CD14-positive monocyte (primary cell): ENCODE data around the gene ADAMTSL3. TPM values are rescaled to one million over a fixed set of nuclear protein-coding genes. Genes with fewer than 3 reads are reported as not detected.

Experiments
- DNase-seq, 3 donors: peaks; one replicate each; pipeline ENCODE4 v3.0.0-alpha.2; 2011 to 2022
- H2AFZ ChIP-seq: 2 replicates; pipeline ENCODE4 v1.6.0; 2012; ENCODE audit warnings: mild to moderate bottlenecking, low read depth, low read length, inconsistent platforms; ENCODE audit not compliant: insufficient read depth, poor library complexity, severe bottlenecking
- H3K27ac ChIP-seq, 2 donors: 1 replicate in 1 of 2; 2 replicates in 1 of 2; pipeline ENCODE4 v1.5.1; 2012 to 2013; ENCODE audit warnings: low read length in 2 of 2, control low read depth in 1 of 2, inconsistent platforms in 1 of 2, low read depth in 1 of 2, mild to moderate bottlenecking in 1 of 2
- H3K27me3 ChIP-seq, 2 donors: one replicate each; pipeline versions ENCODE4 v1.6.0 to v1.6.1; 2011 to 2013; ENCODE audit warnings: low read length in 2 of 2; ENCODE audit not compliant: control insufficient read depth in 2 of 2, insufficient read depth in 2 of 2
- H3K36me3 ChIP-seq, 2 donors: replicated peaks in 1 of 2; 1 replicate in 1 of 2; 2 replicates in 1 of 2; pipeline versions ENCODE4 v1.5.1 to v1.6.1; 2012 to 2013; ENCODE audit warnings: low read length in 2 of 2, control low read depth in 1 of 2, inconsistent platforms in 1 of 2, mild to moderate bottlenecking in 1 of 2; ENCODE audit not compliant: insufficient read depth in 2 of 2, control insufficient read depth in 1 of 2
- H3K4me1 ChIP-seq, 2 donors: 1 replicate in 1 of 2; 2 replicates in 1 of 2; pipeline versions ENCODE4 v1.5.1 to v1.6.1; 2012 to 2013; ENCODE audit warnings: low read length in 2 of 2, control low read depth in 1 of 2, inconsistent platforms in 1 of 2, mild to moderate bottlenecking in 1 of 2, moderate library complexity in 1 of 2; ENCODE audit not compliant: insufficient read depth in 2 of 2, control insufficient read depth in 1 of 2
- H3K4me2 ChIP-seq: replicated peaks from 2 replicates; pipeline ENCODE3; 2012; ENCODE audit warnings: low read length, moderate library complexity, mild to moderate bottlenecking; ENCODE audit not compliant: poor library complexity, severe bottlenecking; ENCODE audit errors: extremely low read depth
- H3K4me3 ChIP-seq, 3 experiments: fragments of 200-600 bp in 1 of 3; sonication (generic) in 1 of 3; replicated peaks in 1 of 3; 1 replicate in 2 of 3; 2 replicates in 1 of 3; pipeline ENCODE4 v1.5.1; 2011 to 2013; ENCODE audit warnings: low read length in 3 of 3, mild to moderate bottlenecking in 3 of 3, control low read depth in 2 of 3, low read depth in 2 of 3, inconsistent platforms in 1 of 3, moderate library complexity in 1 of 3
- H3K79me2 ChIP-seq: 2 replicates; pipeline ENCODE4 v1.6.0; 2012; ENCODE audit warnings: mild to moderate bottlenecking, control low read depth, inconsistent platforms, low read length, moderate library complexity; ENCODE audit not compliant: insufficient read depth
- H3K9ac ChIP-seq: 2 replicates; pipeline ENCODE4 v1.6.0; 2017; ENCODE audit warnings: low read length, mild to moderate bottlenecking; ENCODE audit not compliant: insufficient read depth, poor library complexity, severe bottlenecking
- H3K9me3 ChIP-seq, 2 donors: replicated peaks in 1 of 2; 1 replicate in 1 of 2; 2 replicates in 1 of 2; pipeline versions ENCODE4 v1.5.1 to v1.6.1; 2012 to 2013; ENCODE audit warnings: low read length in 2 of 2, control low read depth in 1 of 2; ENCODE audit not compliant: control insufficient read depth in 1 of 2, insufficient read depth in 1 of 2
- H4K20me1 ChIP-seq: 2 replicates; pipeline ENCODE4 v1.6.0; 2012; ENCODE audit warnings: mild to moderate bottlenecking, low read length, control low read depth, moderate library complexity; ENCODE audit not compliant: insufficient read depth
- H3K27ac Mint-ChIP-seq, 7 donors: one replicate each; pipeline ENCODE4 v1.8.0; 2020; ENCODE audit warnings: mild to moderate bottlenecking in 7 of 7, mixed read lengths in 7 of 7, moderate library complexity in 6 of 7, inconsistent platforms in 2 of 7
- H3K27me3 Mint-ChIP-seq, 3 donors: one replicate each; pipeline ENCODE4 v1.8.0; 2021 to 2022; ENCODE audit warnings: low read depth in 3 of 3, mild to moderate bottlenecking in 3 of 3, mixed read lengths in 3 of 3, moderate library complexity in 3 of 3, inconsistent platforms in 1 of 3
- H3K36me3 Mint-ChIP-seq, 2 donors: one replicate each; pipeline ENCODE4 v1.8.0; 2020; ENCODE audit warnings: mixed read lengths in 2 of 2, inconsistent platforms in 1 of 2, mild to moderate bottlenecking in 1 of 2
- H3K4me1 Mint-ChIP-seq: one replicate; pipeline ENCODE4 v1.8.0; 2020; ENCODE audit warnings: mild to moderate bottlenecking, mixed read lengths
- H3K4me3 Mint-ChIP-seq, 2 donors: one replicate each; pipeline ENCODE4 v1.8.0; 2020; ENCODE audit warnings: mild to moderate bottlenecking in 2 of 2, mixed read lengths in 2 of 2, moderate library complexity in 1 of 2
- H3K9me3 Mint-ChIP-seq, 7 donors: one replicate each; pipeline ENCODE4 v1.8.0; 2020 to 2022; ENCODE audit warnings: mixed read lengths in 7 of 7, mild to moderate bottlenecking in 6 of 7, moderate library complexity in 6 of 7, inconsistent platforms in 2 of 7
- CTCF ChIP-seq: fragments of 200-600 bp; IDR thresholded peaks from one replicate; pipeline ENCODE4 v1.8.0; 2022; ENCODE audit warnings: antibody characterized with exemption, mild to moderate bottlenecking
- WGBS: methylation state at CpG from one replicate; pipeline ENCODE4 v1.1.5; 2013; ENCODE audit warnings: missing lambda C conversion rate; ENCODE audit not compliant: insufficient coverage; 5-methylcytosine and 5-hydroxymethylcytosine counted together
- intact Hi-C, 2 donors: fragments of 100-400 bp; cut with micrococcal nuclease; formaldehyde crosslinking; loops; one replicate each; pipeline versions ENCODE4 v1.15.0 to v1.15.1; 2023
- polyA plus RNA-seq, 3 donors: library from polyadenylated mRNA; depleted of rRNA in 1 of 3; unstranded in 2 of 3; stranded (reverse) in 1 of 3; fragments of 300-500 nt in 2 of 3; fragments of >200 nt in 1 of 3; fragmentation: Illumina TruSeq in 2 of 3; gene quantifications; 1 replicate in 2 of 3; 2 replicates in 1 of 3; pipeline ENCODE4 v1.2.3, GENCODE V29; 2012 to 2021

The ADAMTSL3 gene
- polyA plus RNA-seq, 3 donors, result not detected

- Histone ChIP-seq H3K36me3 (no peaks in the 10 kb centered on the region), H3K9ac (no peak overlapping the region), H3K27me3 (no peaks in the 10 kb centered on the region), H3K4me1 (no peaks in the 10 kb centered on the region), H4K20me1 (no peaks in the 10 kb centered on the region), H3K4me2 (no peak overlapping the region), H3K9me3 (peaks cover 1 to 16% of the 10 kb centered on the region in 2 donors), H3K27ac (no peak overlapping the region), H2AFZ (no peak overlapping the region), H3K4me3 (no peak overlapping the region), H3K79me2 (no peaks in the 10 kb centered on the region)
- Mint-ChIP-seq H3K36me3 (no peaks in the 10 kb centered on the region), H3K27ac (no peak overlapping the region), H3K4me3 (no peak overlapping the region), H3K27me3 (peaks cover 0 to 4% (median 2%) of the 10 kb centered on the region in 3 donors), H3K9me3 (peaks cover 4 to 16% (median 12%) of the 10 kb centered on the region in 7 donors), H3K4me1 (no peaks in the 10 kb centered on the region)
- no peak for TF ChIP-seq CTCF
- WGBS, result 83% methylated on average over 1 of the region's 3 CpGs
- DNase-seq, result no peak
- intact Hi-C loops, result no loop called here
Measured at GRCh38 chr15:83973816-83974215, 319.9 kb downstream of the ADAMTSL3 start.

- Histone ChIP-seq H3K4me2 (no peak overlapping the region), H3K9me3 (peaks cover 5 to 18% of the 10 kb centered on the region in 2 donors), H2AFZ (no peak overlapping the region), H3K9ac (no peak overlapping the region), H3K27ac (no peak overlapping the region), H3K4me3 (no peak overlapping the region), H3K4me1 (no peaks in the 10 kb centered on the region), H3K79me2 (no peaks in the 10 kb centered on the region), H4K20me1 (no peaks in the 10 kb centered on the region), H3K27me3 (no peaks in the 10 kb centered on the region), H3K36me3 (no peaks in the 10 kb centered on the region)
- TF ChIP-seq CTCF, result no peak
- H3K9me3 Mint-ChIP-seq, result peaks cover 4 to 19% (median 12%) of the 10 kb centered on the region in 7 donors
- intact Hi-C loops, result no loop called here
- peaks cover 2 to 4% (median 2%) of the 10 kb centered on the region in 3 donors for H3K27me3 Mint-ChIP-seq
- DNase-seq, result no peak
- H3K4me3 Mint-ChIP-seq, result no peak overlapping the region
- no peak overlapping the region for H3K27ac Mint-ChIP-seq
- no peaks in the 10 kb centered on the region for H3K4me1 Mint-ChIP-seq
- no peaks in the 10 kb centered on the region for H3K36me3 Mint-ChIP-seq
Measured at GRCh38 chr15:83977992-83978391, 324.1 kb downstream of the ADAMTSL3 start.
